HL-60 (cell line): ENCODE results near the gene RECQL5.

Experiments used
- CTCF ChIP-seq: IDR thresholded peaks from one replicate; pipeline ENCODE4 v1.5.1; 2011; ENCODE audit warnings: low read length, control low read depth, inconsistent platforms; ENCODE audit not compliant: insufficient read depth
- GABPA ChIP-seq: IDR thresholded peaks from 2 replicates; pipeline ENCODE4 v1.6.1; 2012; ENCODE audit warnings: low read depth
- POLR2AphosphoS5 ChIP-seq: IDR thresholded peaks from 2 replicates; pipeline ENCODE4 v1.6.1; 2012; ENCODE audit warnings: low read depth
- REST ChIP-seq: IDR thresholded peaks from 2 replicates; pipeline ENCODE4 v1.6.1; 2012; ENCODE audit warnings: low read depth; ENCODE audit not compliant: insufficient replicate concordance
- SPI1 ChIP-seq: IDR thresholded peaks from 2 replicates; pipeline ENCODE4 v1.6.1; 2012; ENCODE audit warnings: low read depth, mild to moderate bottlenecking, borderline replicate concordance

- TF ChIP-seq CTCF = no peak
- TF ChIP-seq REST = no peak
- no peak for TF ChIP-seq POLR2AphosphoS5
- TF ChIP-seq SPI1 = no peak
- no peak for TF ChIP-seq GABPA
These were observed 12.8 kb upstream of the RECQL5 start for GRCh38 chr17:75679706-75680211.
